GM19452 (cell line): ENCODE data around the gene TBCD.

Experiments
- ATAC-seq: cut with Tn5 transposase; IDR thresholded peaks from one replicate; pipeline ENCODE4 v1.9.1; 2021; ENCODE audit not compliant: unreplicated experiment

The TBCD gene

DNA sequence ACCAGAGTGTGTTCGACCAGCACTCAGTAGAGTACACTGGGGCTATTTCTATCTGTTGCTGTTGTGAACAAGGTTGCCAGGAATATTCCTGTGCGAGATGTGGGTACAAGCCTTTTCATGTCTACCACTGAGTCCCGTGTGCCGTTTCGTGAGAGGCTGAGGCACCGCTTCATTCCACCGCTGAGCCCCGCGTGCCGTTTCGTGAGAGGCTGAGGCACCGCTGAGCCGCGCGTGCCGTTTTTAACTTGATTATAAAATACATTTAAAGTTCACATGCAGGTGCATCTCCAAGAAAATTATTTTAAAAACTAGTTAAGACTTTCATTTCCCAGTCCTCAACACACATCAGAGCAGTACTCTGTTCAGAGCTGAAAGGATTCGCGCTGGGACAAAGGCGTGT, 166.6 kb downstream of the TBCD start:
- no peak for ATAC-seq

DNA sequence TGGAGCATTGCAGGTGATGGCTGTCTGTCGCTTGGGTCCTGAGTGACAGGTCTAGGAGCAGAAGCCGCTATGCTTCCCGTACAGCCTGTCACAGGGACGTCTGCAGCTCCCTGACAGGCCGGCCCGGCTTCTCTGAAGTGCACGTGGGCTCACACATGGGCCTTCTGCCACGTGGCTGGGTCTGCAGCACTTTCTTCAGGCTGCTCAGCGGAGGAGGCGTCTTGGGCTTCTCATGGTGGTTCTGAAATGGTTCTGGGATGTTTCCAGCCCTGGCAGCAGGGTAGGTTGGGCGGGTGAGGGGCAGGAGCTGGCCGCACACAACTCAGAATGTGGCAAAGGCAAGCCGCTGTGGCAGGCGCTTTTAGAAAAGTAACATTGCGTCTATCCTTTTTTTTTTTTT, 168.3 kb downstream of the TBCD start:
- no peak for ATAC-seq

DNA sequence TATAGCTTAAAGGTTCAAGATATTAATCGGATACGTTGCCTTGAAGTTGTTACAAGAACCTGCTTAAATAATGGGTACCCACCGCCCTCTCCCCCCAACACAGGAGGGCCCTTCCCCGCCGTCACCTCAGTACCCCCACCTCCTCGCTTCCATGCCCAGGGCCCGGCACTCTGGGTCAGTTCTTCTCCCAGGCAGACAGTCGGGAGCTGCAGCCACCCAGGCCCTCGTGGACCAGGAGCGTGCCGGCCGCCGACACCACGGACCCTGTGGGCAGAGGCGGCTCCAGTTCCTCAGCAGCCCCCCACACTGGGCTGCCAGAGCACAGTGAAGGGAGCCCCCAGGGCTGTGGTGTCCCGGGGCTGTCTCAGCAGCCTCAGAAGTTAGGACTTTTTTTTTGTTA, 168.8 kb downstream of the TBCD start:
- ATAC-seq = no peak

DNA sequence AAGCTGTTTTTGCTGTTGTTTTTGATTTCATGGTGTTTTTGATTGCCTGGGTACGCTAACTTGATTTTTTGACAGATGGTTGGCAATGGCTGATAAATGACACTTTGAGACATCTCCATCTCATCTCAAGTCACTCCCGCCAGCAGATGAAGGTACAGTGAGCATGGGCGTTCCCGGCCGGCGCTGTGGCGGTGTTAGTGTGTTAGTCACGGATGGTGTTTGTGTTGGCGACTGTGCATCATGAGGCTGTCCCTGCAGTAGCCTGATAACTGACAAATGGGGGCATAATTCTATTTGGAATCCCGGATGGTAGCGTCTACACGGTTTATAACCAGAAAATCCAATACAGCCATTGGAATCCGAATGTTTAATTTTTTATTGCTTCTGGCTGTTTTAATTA, 169.6 kb downstream of the TBCD start:
- no peak for ATAC-seq

DNA sequence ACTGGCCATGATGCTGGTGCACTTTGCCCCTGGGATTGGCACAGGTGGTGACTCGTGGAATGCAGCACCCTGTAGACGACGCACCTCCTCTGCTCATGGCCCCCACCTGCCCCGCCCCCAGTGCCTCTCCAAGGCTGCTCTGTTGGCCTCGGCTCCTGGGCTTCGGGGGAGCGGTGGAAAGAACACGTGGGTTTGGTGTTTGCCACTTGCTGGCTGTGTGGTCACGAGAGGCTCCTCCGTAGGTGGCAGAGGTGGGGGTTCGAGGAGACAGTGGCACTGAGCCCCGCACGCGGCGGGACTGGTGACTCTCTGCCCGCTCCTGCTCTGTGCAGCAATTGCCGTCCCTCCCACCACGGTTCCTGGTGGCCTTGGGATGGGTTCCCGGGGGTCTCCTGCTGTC, 170.8 kb downstream of the TBCD start:
- ATAC-seq = no peak

DNA sequence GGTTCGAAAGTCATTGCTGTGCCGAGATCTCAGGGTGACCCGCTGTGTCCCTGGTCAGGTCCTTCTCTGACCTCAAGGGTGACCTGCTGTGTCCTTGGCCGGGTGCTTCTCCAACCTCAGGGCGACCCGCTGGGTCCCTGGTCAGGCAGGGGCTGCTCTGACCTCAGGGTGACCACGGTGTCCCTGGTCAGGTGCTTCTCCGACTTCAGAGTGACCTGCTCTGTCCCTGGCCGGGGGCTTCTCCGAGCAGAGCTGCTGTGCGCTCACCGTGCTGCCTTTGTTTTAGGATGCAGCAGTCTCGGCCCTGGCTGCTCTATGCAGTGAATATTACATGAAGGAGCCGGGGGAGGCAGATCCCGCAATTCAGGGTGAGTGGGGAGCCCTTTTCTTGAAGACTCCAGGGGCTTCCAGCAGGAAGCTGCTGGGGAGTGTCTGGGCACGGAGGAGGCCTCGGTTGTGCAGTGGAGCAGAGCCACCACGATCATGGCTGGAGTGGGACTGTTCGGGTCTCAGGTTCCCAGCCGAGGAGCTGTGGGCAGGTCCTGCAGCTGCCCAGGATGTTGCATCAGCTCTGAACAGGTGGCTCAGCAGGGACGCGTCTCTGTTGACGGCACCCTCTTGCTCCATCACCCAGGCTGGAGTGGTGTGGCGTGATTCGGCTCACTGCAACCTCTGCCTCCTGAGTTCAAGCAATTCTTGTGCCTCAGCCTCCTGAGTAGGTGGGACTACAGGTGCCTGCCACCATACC, 171.7 kb downstream of the TBCD start:
- ATAC-seq = no peak

DNA sequence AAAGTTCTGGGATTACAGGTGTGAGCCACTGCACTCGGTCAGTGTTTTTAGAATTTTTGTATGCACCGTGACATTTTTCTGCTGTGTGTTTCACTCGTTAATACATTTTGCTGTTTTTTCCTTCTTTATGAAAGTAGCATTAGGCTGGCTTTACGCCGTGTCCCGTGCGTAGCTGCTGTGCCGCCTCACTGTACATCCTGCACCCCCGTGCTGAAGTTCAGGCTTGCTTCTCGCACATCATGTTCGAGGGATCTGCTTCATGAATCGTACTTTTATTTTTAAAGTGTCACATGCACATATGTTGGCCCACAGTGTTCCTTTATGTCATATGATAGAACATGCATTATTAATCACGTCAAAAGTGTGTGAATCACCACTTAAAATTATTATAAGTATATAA, 172.3 kb downstream of the TBCD start:
- no peak for ATAC-seq

DNA sequence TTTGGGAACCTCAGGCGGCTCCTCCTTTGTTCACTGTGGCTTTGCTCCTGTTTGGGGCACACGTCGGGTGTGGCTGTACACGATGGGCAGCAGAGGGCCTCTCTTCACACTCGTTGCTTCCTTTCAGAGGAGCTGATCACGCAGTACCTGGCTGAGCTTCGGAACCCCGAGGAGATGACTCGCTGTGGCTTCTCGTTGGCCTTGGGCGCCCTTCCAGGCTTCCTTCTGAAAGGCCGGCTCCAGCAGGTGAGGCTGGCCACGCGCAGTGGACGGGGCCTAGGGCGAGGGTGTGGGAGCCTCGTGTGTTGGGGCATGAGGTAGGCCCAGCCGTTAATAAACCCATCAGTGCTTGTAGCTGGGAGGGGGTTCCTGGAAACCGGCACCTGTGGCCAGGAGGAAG, 172.9 kb downstream of the TBCD start:
- ATAC-seq = no peak

DNA sequence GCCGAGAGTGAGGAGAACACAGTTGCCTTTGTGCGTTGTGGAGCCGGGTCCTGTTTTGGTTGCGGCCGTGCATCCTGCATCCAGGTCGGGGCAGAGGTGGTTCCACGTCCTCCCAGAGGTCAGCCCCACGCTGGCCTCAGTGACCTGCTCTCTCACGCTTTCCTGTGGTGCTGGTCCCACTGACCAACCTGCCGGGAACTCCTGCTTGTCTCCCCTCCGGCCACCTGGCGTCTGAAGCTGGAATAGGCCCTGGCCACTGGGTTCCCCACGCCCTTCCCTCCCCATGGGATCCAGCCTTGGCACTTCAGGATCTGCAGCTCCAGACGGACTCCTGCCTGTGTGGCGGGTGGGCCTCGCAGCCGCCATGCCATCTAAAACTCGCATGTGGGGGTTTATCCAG, 173.5 kb downstream of the TBCD start:
- no peak for ATAC-seq

DNA sequence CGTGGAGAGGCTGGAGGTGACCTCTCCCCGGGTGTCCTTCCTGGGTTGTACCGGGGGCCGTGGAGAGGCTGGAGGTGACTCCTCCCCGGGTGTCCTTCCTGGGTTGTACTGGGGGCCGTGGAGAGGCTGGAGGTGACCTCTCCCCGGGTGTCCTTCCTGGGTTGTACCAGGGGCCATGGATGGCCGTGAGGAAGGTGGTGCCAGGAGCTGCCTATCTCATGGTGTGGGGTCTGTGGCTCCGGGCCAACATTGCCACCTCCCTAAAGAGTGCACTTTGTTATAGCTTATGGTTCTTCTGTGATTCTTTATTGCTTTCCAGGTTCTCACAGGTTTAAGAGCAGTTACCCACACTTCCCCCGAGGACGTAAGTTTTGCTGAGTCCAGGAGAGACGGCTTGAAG, 174.2 kb downstream of the TBCD start:
- no peak for ATAC-seq

DNA sequence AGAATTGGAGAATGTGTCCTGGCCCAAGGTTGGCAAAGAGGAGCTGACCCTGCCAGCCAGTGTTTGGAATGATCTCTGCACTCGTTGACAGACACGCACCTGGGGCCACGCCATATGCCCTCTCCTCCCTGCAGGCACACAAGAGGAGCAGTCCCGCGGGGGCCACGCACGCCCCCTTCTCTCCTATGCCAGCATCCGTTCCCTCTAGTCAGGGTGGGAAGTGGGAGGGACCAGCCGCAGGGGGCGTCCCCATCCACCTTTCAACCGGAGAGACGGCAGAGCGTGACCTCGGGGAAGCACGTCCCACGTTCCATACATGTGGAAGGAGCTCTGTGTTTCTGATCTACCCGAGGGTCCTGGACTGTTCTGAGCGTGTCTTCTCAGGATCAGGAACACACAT, 174.9 kb downstream of the TBCD start:
- no peak for ATAC-seq

DNA sequence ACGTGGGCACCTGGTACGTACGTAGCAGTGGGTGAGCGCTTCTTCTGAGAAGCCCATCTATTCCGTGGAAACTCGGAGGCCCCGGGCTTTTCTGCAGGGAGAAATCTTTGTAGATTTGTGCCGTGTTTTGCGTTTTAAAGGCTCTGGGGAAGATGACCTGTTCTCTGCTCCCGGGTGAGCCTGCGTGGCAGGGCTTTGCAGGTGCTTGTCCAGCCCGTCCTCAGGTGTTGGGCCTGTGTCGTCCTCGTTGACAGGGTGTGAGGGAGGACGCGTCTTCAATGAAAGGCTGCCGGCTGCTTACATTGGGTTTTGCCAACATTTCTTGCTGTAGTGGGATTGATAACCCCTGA, 175.4 kb downstream of the TBCD start:
- no peak for ATAC-seq

DNA sequence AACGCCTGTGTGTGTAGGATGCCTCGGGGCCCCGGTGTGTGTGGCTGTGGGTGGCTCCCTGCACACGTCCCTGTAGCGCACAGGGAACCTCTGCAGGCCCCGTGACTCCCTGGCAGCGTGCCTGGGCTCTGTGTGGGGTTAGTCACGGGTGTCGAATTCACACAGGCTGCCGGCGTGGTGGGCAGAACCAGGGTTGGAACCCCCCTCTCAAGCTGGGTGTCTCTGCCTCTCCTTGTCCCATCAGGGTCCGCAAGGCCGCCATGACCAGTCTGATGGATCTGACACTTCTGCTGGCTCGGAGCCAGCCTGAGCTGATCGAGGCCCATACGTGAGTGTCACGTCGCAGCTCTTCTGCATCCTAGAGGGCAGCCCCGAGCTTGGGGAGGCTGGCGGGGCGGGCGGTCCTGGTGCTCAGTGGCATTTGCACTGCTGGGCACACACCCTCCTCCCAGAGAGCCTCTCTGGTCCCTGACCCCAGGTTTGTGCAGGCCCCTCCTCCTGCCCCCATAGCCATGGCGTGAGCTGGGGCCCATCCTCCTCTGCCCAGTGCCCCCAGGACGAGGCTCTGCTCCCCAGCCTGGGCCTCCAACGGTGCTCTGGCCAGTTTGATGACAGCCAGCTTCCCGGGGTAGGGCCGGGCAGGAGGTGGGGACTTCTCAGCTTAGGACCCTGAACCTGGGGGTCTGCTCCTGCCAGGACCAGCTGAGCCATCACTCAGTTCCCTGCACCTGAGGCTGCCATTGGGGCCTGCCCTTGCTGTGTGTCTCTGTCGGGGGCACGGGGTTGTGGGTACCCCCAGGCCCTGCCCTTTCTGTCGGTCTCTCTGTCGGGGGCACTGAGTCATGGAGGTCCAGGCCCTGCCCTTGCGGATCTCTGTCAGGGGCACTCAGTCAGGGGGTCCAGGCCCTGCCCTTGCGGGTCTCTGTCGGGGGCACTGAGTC, 176.1 kb downstream of the TBCD start:
- ATAC-seq = no peak

DNA sequence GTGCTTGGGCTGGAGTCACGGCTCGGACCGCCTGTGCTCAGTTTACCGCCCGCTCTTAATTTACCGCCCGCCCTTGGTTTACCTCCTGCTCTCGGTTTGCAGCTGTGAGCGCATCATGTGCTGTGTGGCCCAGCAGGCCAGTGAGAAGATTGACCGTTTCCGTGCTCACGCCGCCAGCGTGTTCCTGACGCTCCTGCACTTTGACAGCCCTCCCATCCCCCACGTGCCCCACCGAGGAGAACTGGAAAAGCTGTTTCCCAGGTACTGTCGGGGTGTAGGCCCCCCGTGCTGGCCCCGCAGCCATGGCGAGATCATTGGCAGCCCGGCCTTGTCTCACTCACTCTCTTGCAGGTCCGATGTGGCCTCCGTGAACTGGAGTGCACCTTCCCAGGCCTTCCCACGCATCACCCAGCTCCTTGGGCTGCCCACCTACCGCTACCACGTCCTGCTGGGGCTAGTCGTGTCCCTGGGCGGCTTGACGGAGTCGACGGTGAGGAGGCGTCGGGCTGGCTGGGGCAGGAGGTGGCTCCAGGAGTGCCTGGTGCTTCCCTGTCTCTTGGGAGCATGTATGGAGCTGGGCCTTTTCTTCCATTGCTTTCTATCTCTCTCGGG, 177.3 kb downstream of the TBCD start:
- ATAC-seq = no peak

DNA sequence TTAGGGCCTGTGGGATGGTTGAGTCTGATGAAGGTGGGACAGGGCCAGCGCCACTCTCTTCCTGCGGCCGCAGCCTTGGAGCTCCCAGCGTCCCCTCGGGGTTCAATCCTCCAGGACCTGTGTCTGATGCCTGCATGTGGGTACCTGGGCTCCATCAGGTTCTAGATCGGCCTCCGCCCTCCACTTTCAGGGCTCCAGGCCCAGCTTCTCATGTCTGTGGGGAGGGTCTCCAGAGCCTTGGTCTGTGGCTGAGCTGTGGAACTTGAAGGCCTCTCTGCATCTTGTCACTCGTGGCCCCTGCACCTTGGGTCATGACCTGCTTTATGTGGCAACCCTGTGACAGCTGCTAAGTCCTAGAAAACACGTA, 177.8 kb downstream of the TBCD start:
- no peak for ATAC-seq

DNA sequence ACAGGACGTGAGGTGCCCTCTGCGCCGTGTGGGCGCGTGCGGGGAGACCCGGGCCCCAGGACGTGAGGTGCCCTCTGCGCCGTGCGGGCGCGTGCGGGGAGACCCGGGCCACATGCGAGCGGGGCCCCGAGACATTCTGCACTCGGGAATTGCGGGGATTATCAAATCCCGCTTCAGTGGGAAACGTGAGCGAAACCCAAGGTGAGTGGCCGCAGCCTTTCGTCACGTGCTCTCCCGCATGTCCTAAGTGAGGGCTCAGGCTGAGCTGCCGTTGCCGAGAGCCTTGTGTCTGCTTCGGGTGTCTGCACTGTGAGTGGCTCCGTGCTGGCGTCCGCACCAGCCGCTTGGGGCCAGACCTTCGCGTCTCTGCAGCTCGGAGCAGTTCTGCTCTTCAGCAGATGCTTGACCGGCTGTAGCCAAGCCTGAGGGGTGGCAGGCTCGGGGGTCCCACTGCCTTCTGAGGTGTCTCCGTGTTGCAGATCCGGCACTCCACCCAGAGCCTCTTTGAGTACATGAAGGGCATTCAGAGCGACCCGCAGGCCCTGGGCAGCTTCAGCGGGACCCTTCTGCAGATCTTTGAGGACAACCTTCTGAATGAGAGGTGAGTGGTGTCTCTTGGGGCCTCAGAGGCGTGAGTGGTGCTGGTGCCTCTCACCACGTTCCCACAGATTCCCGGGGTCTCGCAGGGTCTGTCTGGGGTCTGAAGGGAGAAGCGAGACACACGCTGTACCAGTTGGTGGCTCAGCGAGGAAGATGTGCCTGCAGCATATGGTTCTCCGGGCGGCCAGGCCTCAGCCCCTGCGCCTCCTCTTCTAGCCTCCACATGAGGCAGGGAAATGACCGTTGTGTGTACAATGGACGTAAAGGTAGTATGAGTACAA, 178.4 kb downstream of the TBCD start:
- no peak for ATAC-seq

DNA sequence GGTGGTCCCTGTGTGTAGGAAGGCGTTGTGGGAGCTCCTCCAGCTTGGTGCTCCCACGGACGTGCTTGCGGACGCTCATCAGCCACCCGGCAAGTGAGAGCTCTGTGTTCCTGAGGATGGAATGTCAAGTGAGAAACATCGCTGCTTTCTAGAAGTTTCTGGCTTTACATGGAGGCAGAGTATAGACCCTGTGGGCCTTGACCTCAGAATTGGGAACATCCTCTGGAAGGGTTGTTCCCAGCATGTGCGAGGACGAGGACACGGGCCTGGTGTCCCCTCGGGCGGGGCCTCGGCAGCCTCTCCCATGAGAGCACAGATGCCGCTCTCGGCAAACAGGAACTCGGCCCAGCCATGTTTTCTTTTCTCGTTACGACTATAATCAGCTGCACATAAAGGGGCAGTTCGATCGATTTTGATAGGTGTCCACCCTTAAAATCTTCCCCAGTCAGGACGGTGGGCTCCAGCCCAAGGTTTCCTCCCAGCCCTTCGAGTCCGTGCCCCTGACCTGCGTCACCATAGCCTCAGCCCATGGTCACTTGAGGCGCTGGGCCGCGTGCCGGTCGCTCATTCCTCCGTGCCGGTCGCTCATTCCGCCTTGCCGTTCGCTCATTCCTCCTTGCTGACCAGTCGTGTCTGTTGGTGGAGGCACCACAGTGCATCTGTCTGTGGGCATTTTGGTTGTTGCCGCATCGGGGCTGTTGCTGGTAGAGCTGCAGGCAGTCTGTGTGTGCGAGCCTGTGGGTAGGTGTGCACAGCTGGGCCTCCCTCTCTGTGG, 179.2 kb downstream of the TBCD start:
- no peak for ATAC-seq

DNA sequence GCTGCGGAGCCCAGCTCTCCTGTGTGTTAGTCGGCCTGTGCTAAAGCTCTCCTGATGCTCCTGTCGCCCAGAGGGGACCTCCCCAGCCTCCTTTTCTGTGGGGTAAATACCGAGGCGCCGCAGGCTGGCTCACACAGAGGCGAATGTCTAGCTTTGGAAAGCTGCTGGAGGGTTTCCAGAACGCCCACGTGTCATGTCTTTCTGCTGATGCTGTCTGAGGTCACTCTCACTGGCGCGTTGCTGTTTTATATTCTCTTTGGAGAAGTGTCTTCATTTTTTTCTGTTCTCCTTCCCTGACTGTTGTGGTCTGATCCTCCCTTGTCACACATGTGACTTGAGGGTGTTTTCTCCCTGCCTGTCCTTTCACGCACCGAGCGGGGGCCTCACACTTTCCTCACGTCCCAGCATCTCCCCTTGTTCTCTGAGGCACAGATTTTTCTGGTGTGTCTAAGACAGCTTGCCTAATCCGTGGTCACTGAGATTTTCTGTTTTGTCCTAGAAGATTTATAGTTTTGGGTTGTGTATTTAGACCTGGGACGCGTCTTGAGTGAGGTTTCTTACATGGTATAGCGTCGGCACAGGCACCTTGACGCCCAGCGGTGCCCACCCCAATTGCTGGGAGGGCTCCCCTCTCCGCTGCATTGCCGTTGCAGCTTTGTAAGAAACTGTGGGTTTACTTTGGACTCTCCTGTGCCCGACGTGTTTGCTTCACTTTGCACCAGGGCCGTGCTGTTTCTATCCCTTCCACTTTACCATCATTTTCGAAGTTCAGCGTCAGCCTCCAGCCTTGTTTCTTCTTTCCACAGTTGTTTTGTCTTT, 180.0 kb downstream of the TBCD start:
- no peak for ATAC-seq

DNA sequence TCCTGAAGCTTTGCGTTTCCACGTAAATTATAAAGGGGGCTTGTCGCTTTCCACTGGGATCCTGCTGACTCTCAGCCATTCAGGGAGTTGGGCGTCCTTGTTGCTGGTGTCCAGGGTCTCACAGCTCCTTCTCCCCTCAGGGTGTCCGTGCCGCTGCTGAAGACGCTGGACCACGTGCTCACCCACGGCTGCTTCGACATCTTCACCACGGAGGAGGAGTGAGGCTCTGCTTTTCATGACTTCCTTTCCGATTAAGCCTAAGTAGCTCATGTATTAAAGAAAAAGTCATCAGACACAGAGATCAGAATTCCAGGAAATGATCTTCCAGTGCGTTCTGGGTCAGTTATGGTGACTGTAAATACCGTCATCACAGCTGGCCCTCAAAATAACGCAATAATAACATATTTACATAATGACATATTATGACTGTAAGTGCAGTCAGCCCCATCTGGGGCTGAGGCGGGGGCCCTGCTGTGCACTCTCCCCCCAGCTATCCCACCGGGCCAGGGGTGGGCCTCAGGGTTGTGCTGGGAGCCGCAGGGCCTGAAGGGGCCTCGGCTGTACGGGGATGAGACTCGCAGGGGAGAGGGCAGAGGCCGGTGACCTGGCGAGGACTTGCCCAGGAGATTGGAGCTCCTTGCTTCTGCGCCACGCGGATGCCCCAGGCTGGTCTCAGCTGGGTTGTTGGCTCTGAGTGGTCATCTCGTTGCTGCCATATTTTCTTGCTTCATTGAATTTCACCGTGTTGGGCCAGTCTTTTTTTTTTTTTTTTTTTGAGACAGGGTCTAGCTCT, 180.8 kb downstream of the TBCD start:
- ATAC-seq = no peak
